Esophagus muscularis mucosa (tissue), 4 donors: ENCODE measurements around the gene C8G. TPM values are rescaled to one million over a fixed set of nuclear protein-coding genes. Genes with fewer than 3 reads are reported as not detected.

ENCODE experiments used
- DNase-seq: peaks from one replicate; pipeline ENCODE4 v3.0.0-alpha.2; 2017; ENCODE audit errors: extremely low spot score
- H3K27ac ChIP-seq, 4 donors: fragments of 200-600 bp; sonication (generic); replicated peaks in 1 of 4; 1 replicate in 3 of 4; 2 replicates in 1 of 4; pipeline ENCODE4 v1.5.1; 2016 to 2019; ENCODE audit warnings: mild to moderate bottlenecking in 1 of 4
- H3K27me3 ChIP-seq, 4 donors: fragments of 200-600 bp; sonication (generic); one replicate each; pipeline versions ENCODE4 v1.5.1 to v1.6.0; 2016 to 2019
- H3K36me3 ChIP-seq, 4 donors: fragments of 200-600 bp; sonication (generic); one replicate each; pipeline ENCODE4 v1.5.1; 2016 to 2019
- H3K4me1 ChIP-seq, 4 donors: fragments of 200-600 bp; sonication (generic); one replicate each; pipeline ENCODE4 v1.5.1; 2016 to 2019
- H3K4me3 ChIP-seq, 4 donors: fragments of 200-600 bp; sonication (generic); 1 replicate in 2 of 4; 2 replicates in 2 of 4; pipeline ENCODE4 v1.5.1; 2016 to 2019; ENCODE audit warnings: mild to moderate bottlenecking in 4 of 4, moderate library complexity in 1 of 4
- H3K9me3 ChIP-seq, 4 donors: fragments of 200-600 bp; sonication (generic); 1 replicate in 3 of 4; 2 replicates in 1 of 4; pipeline ENCODE4 v1.5.1; 2016 to 2019
- EP300 ChIP-seq: sonication (generic); formaldehyde crosslinking; IDR thresholded peaks from one replicate; pipeline ENCODE4 v1.6.1; 2017; ENCODE audit warnings: antibody characterized with exemption
- POLR2A ChIP-seq: fragments of 450-650 bp; IDR thresholded peaks from one replicate; pipeline ENCODE4 v1.6.1; 2017; ENCODE audit warnings: antibody characterized with exemption, moderate library complexity, mild to moderate bottlenecking, low read depth
- POLR2AphosphoS5 ChIP-seq, 2 donors: sonication (generic); formaldehyde crosslinking; IDR thresholded peaks; one replicate each; pipeline ENCODE4 v1.6.1; 2017; ENCODE audit warnings: antibody characterized with exemption in 2 of 2
- WGBS: methylation state at CpG from one replicate; pipeline ENCODE4 v1.1.5; 2018; 5-methylcytosine and 5-hydroxymethylcytosine counted together
- intact Hi-C: fragments of 100-400 bp; cut with DNase I; formaldehyde crosslinking; loops from one replicate; pipeline ENCODE4 v1.15.1; 2023
- total RNA-seq, 4 donors: library from RNA; depleted of rRNA; stranded (reverse); fragments of >200 nt; gene quantifications; one replicate each; pipeline versions ENCODE4 v1.1.0 to v1.2.1, GENCODE V29; 2016
- TF ChIP-seq, protein P1 (sequence below), 3 experiments: fragments of 200-600 bp in 2 of 3; fragments of 450-650 bp in 1 of 3; sonication (generic) in 2 of 3; IDR thresholded peaks; one replicate each; pipeline ENCODE4 v1.5.1; 2017 to 2019; ENCODE audit warnings: antibody characterized with exemption in 3 of 3, mild to moderate bottlenecking in 2 of 3, moderate library complexity in 1 of 3

Gene C8G
- total RNA-seq, 4 donors from 2014 or later, result not detected

DNA sequence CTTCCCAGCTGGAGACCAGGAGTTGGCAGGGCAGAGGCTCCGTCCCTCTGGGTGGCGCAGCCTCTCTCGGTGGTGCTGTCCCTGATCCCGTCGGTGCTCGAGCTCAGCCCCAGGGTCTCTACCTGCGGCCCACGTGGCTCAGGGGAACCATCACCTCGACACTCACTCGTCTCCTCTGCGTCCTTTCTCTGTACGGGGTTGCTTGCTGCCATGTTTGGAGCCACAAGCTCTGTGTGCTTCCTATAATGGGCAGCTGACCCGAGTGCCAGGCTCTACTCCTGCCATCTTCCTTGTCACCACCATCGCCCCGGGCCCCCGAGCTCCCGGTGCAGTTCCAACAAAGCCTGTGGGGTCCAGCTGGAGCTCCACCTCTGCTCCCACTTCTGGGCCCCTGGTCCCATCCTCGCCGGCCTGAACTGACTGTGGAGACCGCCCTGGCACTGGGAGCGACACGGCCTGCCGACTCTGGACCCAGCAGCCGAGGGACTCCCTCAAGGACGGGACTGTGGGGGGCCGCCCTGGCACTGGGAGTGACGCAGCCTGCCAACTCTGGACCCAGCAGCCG lies 5.5 kb upstream of the C8G start:
- intact Hi-C loops, result no loop called here
- peaks cover 16 to 24% (median 19%) of the 10 kb centered on the region in 4 donors for H3K4me1 ChIP-seq
- H3K4me3 ChIP-seq, result no peak overlapping the region
- DNase-seq, result no peak
- H3K36me3 ChIP-seq, result peaks cover 30 to 53% (median 46%) of the 10 kb centered on the region in 4 donors
- WGBS, result 95% methylated on average over 26 of the region's 28 CpGs
- H3K27ac ChIP-seq, result no peak overlapping the region
- H3K9me3 ChIP-seq, result no peaks in the 10 kb centered on the region
- TF ChIP-seq, protein P1, sequence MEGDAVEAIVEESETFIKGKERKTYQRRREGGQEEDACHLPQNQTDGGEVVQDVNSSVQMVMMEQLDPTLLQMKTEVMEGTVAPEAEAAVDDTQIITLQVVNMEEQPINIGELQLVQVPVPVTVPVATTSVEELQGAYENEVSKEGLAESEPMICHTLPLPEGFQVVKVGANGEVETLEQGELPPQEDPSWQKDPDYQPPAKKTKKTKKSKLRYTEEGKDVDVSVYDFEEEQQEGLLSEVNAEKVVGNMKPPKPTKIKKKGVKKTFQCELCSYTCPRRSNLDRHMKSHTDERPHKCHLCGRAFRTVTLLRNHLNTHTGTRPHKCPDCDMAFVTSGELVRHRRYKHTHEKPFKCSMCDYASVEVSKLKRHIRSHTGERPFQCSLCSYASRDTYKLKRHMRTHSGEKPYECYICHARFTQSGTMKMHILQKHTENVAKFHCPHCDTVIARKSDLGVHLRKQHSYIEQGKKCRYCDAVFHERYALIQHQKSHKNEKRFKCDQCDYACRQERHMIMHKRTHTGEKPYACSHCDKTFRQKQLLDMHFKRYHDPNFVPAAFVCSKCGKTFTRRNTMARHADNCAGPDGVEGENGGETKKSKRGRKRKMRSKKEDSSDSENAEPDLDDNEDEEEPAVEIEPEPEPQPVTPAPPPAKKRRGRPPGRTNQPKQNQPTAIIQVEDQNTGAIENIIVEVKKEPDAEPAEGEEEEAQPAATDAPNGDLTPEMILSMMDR (IDR thresholded peaks at IDR 0.05), result no peak
- TF ChIP-seq EP300, result no peak
- no peak for TF ChIP-seq POLR2A
- TF ChIP-seq POLR2AphosphoS5 (IDR thresholded peaks at IDR 0.05), result no peak
- peaks cover 0 to 3% (median 0%) of the 10 kb centered on the region in 4 donors for H3K27me3 ChIP-seq

DNA sequence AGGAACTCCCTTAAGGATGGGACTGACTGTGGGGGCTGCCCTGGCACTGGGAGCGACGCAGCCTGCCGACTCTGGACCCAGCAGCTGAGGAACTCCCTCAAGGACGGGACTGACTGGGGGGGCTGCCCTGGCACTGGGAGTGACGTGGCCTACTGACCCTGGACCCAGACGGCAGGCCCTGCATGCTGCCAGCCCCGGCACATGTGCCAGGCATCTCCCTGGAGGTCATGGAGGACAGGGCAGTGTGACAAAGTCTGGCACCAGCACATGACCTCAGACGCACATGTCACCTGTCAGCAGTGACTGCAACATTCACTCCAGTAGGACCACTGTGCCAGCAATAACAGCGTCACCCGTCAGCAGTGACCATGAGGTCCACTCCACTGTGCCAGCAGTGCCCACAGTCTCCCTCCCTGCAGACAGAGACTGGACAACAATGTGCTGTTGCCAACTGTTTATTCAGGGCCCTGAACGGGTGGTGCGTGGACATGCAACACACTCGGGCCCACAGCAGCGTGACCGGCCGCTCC lies 5.0 kb upstream of the C8G start:
- TF ChIP-seq POLR2A, result peak; percentile 35
- no peak for TF ChIP-seq EP300
- intact Hi-C loops, result no loop called here

DNA sequence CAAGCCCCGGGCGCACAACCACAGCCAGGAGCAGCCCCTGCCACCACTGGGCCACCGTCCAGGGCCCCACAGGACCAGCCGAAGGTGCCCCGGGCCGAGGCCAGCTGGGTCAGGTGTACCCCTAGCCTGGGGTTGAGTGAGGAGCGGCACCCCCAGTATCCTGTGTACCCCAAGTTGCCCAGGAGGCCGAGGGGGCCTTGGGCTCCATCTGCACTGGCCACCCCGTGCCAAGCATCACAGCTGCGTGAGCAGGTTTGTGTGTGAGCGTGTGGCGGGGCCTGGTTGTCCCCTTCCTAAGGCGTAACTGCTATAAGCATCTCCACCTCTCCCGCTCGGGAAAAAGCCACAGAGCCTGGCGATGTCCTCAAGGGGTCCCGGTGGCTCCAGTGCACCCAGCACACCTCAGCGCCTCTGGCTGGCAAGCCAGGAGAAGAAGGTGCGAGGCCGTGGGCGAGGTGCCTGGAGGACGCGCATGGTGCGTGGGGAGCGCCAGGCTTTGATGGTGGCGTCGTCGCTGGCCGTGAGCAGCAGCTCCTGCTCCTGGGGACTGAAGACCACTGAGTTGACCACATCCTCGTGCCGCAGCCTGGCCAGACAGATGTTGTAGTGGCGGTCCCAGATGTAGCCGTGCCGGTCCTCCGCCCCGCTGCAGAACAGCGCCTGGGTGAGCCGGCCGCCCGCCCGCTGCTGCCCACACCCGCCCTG lies 4.4 kb upstream of the C8G start:
- Histone ChIP-seq H3K27me3 (peaks cover 0 to 3% (median 0%) of the 10 kb centered on the region in 4 donors), H3K9me3 (no peaks in the 10 kb centered on the region), H3K27ac (no peak overlapping the region), H3K4me3 (no peak overlapping the region), H3K36me3 (peaks cover 30 to 53% (median 46%) of the 10 kb centered on the region in 4 donors), H3K4me1 (peaks cover 23 to 34% (median 25%) of the 10 kb centered on the region in 4 donors)
- 96% methylated on average over 27 of the region's 42 CpGs for WGBS
- intact Hi-C loops, result no loop called here
- TF ChIP-seq, protein P1 (IDR thresholded peaks at IDR 0.05), result no peak
- no peak for TF ChIP-seq POLR2AphosphoS5 (IDR thresholded peaks at IDR 0.05)
- TF ChIP-seq EP300, result no peak
- TF ChIP-seq POLR2A, result no peak
- no peak for DNase-seq

More for the DNA sequence above, 5.0 kb upstream of the C8G start:
- DNase-seq, result no peak
- WGBS, result 82% methylated on average over 5 of the region's 16 CpGs
- Histone ChIP-seq H3K27me3 (peaks cover 0 to 3% (median 0%) of the 10 kb centered on the region in 4 donors), H3K36me3 (peaks cover 30 to 53% (median 46%) of the 10 kb centered on the region in 4 donors), H3K27ac (no peak overlapping the region), H3K4me1 (peaks cover 21 to 28% (median 23%) of the 10 kb centered on the region in 4 donors), H3K4me3 (no peak overlapping the region), H3K9me3 (no peaks in the 10 kb centered on the region)

DNA sequence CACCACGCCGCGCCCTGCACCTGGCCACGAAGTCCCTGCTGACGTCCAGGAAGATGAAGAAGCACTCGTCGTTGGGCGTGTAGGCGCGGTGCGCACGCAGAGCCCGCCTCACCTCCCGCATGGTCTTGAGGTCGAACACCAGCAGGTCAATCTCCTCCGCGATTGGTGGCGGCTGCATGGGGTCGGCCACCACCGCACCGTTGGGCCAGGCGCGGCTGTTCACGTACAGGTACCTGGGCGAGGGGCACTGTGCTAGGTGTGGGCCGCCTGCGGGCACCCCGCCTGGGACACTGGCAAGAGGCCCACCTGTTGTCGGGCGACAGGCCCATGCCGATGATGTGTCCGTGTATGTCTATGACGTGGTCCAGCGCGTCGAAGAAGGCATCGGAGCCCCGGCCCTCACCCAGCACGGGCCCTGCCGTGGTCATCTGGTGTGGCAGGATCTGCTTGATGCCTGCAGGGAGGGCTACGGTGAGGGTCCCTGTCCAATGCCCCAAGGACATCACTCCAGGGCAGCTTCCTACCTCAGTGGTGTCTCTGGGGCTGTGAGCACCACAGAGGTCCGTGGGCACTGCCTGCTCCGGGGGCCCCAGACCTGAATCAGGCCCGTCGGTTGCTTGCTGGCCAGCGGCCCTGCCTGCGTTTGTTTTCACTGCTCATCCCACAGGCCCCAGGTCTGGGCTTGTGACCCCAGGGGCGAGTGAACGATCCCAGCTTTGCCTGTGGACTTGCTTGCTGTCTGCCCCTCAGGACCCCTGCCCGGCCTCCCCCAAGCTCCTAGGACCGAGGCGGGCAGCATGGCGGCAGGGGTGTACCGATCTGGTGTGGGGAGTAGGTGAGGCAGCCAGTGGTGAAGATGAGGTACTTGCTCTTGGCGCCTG lies 3.6 kb upstream of the C8G start:
- TF ChIP-seq, protein P1 (IDR thresholded peaks at IDR 0.05), result no peak
- TF ChIP-seq POLR2A (no peak), EP300 (no peak), POLR2AphosphoS5 (IDR thresholded peaks at IDR 0.05) (no peak)
- H3K27me3 ChIP-seq, result peaks cover 0 to 3% (median 0%) of the 10 kb centered on the region in 4 donors
- H3K4me1 ChIP-seq, result peaks cover 23 to 35% (median 25%) of the 10 kb centered on the region in 4 donors
- no peaks in the 10 kb centered on the region for H3K9me3 ChIP-seq
- no peak overlapping the region for H3K4me3 ChIP-seq
- H3K27ac ChIP-seq, result no peak overlapping the region
- peaks cover 30 to 53% (median 46%) of the 10 kb centered on the region in 4 donors for H3K36me3 ChIP-seq
- no peak for DNase-seq
- 94% methylated on average over 20 of the region's 55 CpGs for WGBS
- intact Hi-C loops, result no loop called here
